Erythroblast (primary cell): ENCODE data around the gene SLC26A8.

Source experiments
- GATA1 ChIP-seq: IDR thresholded peaks from 2 replicates; pipeline ENCODE4 v1.6.1; 2011; ENCODE audit warnings: low read depth, mild to moderate bottlenecking, control low read depth, low read length, moderate library complexity
- POLR2A ChIP-seq: IDR thresholded peaks from 2 replicates; pipeline ENCODE4 v1.6.1; 2011; ENCODE audit warnings: mild to moderate bottlenecking, low read length

DNA sequence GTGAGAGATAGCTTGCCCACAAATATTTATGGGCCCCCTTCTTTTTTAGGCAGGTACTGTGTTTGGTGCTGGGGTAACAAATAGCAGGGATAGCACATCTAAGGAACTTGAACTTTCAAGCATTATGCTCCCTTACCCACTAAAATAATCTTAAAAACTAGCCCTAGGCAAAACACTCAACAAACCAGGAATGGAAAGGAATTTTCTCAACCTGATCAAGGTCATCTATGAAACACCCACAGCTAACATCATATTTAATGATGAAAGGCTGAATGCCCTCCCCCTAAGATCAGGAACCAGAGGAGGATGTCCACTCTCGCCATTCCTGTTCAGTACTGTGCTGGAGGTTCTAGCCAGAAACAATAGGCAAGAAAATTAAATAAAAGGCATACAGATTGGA lies 94.8 kb downstream of the SLC26A8 start:
- TF ChIP-seq POLR2A: no peak
- TF ChIP-seq GATA1: no peak
